ENCODE measurements around the gene NCSTN.
A peak's percentile ranks its signal among the peaks of the same experiment; 100 is the strongest.
"Not testable (repeated sequence)": the region's sequence is repeated elsewhere in the genome, so short reads cannot be mapped to it uniquely, and the experiment has no call there.

The NCSTN gene

GRCh38 chr1:160374306-160375110, 31.3 kb downstream of the NCSTN start:
- DNase-seq, result peak; percentile 98

DNA sequence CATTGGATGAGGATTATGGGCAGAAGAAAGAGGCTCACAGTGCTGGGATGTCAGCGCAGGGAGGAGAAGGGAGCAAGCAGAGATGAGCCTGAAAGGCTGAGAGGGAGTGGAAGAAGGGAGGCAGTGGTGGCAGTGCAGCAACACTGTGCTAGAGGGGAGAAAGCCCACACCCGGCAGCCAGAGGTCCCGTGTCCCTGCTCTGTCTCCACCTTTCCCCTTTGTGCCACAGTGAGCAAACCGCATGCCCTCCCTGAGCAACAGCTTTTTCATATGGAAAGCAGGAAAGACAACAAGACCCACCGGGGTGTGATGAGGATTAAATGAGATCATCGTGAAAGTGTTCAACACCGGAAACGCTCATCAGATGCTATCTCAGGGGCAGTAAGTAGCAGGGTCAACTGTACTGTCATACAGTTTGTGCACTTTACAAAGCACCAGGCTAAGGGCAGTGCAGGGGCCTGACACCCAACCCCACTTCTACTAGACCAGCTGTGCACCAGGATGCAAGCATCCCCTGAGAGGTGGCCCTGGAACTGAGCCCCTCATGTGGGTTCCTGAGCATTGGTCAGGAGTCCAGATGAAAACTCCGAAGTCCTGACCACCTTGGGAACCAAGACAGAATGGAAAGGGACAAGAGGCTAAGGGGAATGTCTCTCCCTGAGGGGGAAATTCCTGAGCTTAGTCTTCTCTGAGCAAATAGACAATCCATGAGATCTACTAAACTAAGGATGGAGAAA, 32.8 kb downstream of the NCSTN start:
- DNase-seq, result peak; percentile 73

DNA sequence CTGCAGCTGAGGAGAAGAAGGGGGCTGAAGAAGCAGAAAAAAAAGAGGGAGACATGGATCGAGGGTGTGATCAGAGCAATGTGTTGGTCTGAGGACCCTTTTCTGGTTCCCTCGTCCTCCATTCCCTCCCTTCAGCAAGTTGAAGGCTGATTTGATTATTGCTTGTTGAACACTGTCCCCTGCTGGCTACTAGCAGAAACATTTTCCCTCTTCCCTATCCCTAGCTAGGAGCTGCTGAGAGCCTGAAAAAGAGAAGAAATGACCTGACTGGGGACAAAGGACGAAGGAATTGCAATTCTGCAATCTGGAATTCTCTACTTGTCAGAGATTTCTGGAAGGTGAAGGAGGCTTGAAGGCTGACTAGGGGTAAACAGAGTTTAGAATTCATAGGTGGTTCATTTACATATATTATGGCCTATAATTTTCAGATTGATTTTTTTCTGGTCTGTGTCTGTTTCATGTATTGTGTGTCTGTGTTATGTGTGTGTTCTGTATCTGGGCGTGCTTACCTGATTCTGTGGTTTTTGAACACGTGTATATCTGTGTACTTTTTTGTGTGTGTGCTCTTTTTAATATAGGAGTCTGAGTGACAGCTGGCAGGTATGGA, 33.4 kb downstream of the NCSTN start:
- peak; percentile 95 for DNase-seq

- no peak for DNase-seq
Observed at GRCh38 chr1:160377585-160378206, 34.5 kb downstream of the NCSTN start.

DNA sequence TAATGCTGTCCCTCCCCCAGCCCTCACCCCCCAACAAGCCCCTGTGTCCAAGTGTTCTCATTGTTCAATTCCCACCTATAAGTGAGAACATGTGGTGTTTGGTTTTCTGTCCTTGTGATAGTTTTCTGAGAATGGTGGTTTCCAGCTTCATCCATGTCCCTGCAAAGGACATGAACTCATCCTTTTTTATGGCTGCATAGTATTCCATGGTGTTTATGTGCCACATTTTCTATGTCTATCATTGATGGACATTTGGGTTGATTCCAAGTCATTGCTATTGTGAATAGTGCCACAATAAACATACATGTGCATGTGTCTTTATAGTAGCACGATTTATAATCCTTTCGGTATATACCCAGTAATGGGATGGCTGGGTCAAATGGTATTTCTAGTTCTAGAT, 41.6 kb downstream of the NCSTN start:
- not testable (repeated sequence) for DNase-seq

DNA sequence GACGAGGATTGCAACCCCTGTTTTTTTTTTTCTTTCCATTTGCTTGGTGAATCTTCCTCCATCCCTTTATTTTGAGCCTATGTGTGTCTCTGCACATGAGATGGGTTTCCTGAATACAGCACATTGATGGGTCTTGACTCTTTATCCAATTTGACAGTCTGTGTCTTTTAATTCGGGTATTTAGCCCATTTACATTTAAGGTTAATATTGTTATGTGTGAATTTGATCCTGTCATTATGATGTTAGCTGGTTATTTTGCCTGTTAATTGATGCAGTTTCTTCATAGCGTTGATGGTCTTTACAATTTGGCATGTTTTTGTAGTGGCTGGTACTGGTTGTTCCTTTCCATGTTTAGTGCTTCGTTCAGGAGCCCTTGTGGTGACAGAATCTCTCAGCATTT, 45.2 kb downstream of the NCSTN start:
- not testable (repeated sequence) for DNase-seq

- DNase-seq, result no peak
Observed at GRCh38 chr1:160394673-160395072, 51.5 kb downstream of the NCSTN start.

GRCh38 chr1:160397651-160398050, 54.5 kb downstream of the NCSTN start:
- DNase-seq, result no peak

GRCh38 chr1:160398823-160399222, 55.6 kb downstream of the NCSTN start:
- no peak for DNase-seq

DNA sequence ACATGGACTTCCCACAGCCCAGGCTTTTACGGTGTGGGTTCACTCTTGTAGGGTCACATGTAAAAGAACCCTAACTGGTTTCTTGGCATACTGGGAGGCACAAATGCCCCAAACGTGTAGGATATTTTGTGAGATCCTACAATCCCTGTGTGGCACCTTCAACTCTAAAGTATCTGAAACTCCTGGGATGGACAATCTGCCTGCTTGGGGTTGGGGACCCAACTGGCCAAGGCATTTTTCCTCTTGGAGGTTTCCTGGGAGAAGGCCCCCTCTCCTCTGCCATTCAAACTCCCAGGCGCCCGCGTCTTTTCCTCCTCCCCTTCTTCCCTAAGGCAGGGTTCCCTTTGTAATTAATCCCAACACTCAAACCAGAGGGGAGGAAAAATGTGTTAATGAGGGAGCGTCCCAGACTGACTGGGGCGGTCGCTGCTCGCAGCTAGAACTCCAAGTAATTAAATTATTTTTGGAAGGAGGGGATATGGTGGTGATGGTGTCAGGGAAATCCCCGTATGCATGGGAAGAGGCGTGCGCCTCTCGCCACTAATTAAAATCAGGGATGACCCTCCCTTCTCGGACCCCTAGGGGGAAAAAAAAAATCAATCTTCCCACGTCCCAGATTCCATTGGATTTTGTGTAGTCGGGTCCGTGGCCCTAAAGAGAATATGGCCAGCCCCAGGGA, 56.5 kb downstream of the NCSTN start:
- peak; percentile 75 for DNase-seq

DNA sequence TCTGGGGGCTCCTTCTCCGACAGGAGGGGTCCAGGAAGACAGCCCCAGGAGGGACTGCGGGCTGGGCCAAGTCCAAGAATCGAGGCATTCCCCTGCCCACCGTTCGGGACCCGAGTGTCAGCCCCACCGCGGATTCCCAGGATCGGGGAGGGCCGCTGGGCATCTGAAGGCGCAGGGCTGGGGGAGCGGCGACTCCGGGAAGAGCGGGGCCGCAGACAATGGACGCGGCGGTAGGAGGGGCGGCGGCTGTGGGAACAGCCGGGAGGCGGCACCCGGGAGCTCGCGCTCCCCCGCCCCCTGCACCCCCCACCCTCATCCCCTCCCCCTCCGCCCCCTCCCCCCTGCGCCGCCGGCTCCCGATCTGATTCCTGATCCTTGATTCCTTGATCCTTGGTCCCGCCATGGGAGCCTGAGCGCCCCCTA, 57.1 kb downstream of the NCSTN start, which contains the start of gene VANGL2:
Gene VANGL2 (plus strand): TSS at position 342 of the 423 bp plus-strand sequence. CDS start 15,274 bp downstream, outside the sequence.
- peak; percentile 93 for DNase-seq

- DNase-seq, result peak; percentile 82
Observed at GRCh38 chr1:160400646-160401486, 57.7 kb downstream of the NCSTN start.

DNA sequence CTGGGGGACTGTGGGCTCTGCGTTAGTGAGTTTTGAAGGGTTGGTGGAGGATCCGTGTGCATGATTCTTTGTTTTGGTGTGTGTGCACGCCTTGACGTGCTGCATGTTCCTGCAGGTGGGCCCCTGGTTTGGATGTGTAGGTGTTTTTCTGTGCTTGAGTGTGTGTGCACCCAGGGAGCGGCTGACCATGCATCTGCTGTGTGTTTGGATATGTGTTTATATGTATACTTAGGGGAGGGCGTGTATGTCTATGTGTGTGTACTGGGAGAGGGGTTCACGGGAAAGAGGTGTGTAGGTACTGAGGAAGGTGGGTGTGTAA, 58.3 kb downstream of the NCSTN start:
- DNase-seq, result peak; percentile 62

DNA sequence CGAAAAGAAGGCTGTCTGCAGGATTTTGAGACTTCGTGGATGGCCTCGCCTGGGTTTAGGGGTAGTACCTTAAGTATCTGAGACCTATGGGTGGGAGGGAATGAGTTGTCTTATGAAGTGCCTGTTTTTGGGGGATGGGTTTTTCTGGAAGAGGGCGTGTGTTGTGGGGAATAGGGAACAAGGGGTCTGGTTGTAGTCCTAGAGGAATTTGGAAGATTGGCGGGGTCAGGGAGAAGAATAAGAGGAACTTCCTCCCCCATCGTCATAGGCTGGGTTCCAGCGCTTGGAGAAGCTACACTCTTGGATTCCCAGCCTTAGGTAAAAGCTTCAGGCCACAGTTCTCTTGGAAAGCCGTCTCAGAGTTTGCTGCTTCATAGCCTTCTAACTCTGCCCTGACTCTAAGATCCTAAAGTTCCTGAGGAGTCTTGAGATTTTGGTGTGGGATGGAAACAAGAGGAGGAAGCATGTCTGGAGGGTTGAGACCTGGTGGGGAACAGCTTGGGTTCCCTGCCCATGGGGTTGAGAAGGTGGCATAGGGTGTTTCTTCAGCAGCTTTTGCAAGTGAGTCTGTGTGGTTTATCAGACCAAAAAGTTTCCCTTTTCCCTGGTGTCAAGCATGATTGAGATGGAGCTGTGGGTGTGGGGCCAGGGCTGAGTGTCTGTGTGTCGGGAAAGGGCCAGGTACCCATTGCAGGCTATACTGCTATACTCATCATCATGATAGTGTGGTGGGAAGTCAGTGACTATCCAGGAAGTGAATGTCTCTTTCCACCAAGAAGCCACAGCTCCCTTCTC, 59.0 kb downstream of the NCSTN start:
- no peak for DNase-seq

GRCh38 chr1:160403244-160403643, 60.1 kb downstream of the NCSTN start:
- DNase-seq, result no peak

- no peak for DNase-seq
Observed at GRCh38 chr1:160404094-160404493, 60.9 kb downstream of the NCSTN start.

- no peak for DNase-seq
Observed at GRCh38 chr1:160405331-160405877, 62.2 kb downstream of the NCSTN start.

DNA sequence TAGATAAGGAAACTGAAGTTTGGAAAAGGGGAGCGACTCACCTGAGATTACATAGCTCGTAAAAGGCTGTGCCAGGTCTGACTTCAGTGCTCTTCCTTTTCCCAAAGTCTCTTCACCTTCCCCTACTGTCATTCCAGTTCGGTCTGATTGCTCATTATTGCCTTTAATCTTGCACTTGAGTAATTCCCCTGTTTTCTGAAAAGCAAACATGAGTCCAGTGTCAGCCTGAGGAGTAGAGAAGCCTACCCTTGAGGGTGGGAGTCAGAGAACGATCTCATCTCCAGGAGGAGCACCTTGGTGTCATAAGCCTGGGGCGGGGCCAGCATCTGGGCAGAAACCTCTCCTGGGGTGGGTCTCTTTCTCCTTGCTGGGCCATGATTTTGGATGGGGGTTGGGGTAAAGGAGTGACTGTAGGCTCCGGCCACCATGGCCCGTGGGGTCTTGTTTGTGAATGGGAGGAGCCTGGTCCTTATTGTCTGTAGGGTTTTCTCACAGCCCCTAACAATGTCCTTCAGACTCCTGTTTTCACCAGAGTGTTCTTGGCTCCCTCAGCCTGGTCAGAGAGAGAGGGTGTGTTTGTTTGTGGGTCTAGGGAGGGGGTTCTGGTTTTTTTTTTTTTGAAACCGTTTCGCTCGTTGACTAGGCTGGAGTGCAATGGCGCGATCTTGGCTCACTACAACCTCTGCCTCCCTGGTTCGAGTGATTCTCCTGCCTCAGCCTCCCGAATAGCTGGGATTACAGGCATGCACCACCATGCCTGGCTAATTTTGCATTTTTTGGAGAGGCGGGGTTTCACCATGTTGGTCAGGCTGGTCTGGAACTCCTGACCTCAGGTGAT, 63.2 kb downstream of the NCSTN start:
- no peak for DNase-seq

All from NCI-H82 (cell line).